SK-N-SH (cell line): Measurements from ENCODE around the gene EPYC. TPM values are rescaled to one million over a fixed set of nuclear protein-coding genes. Genes with fewer than 3 reads are reported as not detected.

Experiments used
- CTCF ChIA-PET: fragments of 300-600, 350-600 bp; formaldehyde crosslinking; extraction: SDS; loops from one replicate; lab custom pipeline; 2021; lab: Yijun Ruan, JAX
- POLR2A ChIA-PET: fragments of 350-600 bp; sonication (Branson Sonifier 250); formaldehyde crosslinking; extraction: SDS; loops from one replicate; lab custom pipeline; 2020; ENCODE audit warnings: antibody characterized with exemption, inconsistent platforms; lab: Yijun Ruan, JAX
- DNase-seq: peaks from one replicate; pipeline ENCODE4 v3.0.0; 2012
- H2AFZ ChIP-seq: fragments of 200-600 bp; sonication (generic); 2 replicates; pipeline ENCODE4 v1.8.1; 2016; ENCODE audit warnings: antibody characterized with exemption, mild to moderate bottlenecking, low read depth
- H3F3A ChIP-seq: fragments of 200-600 bp; sonication (generic); replicated peaks from 2 replicates; pipeline ENCODE3; 2016; ENCODE audit warnings: antibody characterized with exemption, mild to moderate bottlenecking; ENCODE audit not compliant: insufficient read depth
- H3K27ac ChIP-seq, 2 experiments: fragments of 200-500 bp in 1 of 2; fragments of 200-600 bp in 1 of 2; sonication (Bioruptor generic) in 1 of 2; sonication (generic), shearing (Covaris generic) in 1 of 2; 2 replicates each; pipeline versions ENCODE4 v1.5.1 to v1.6.1; 2014 to 2016; ENCODE audit warnings: low read depth in 2 of 2, inconsistent platforms in 1 of 2, low read length in 1 of 2, mild to moderate bottlenecking in 1 of 2, mixed read lengths in 1 of 2
- H3K27me3 ChIP-seq: fragments of 200-600 bp; sonication (generic), shearing (Covaris generic); 2 replicates; pipeline ENCODE4 v1.6.1; 2016; ENCODE audit warnings: mixed run types; ENCODE audit not compliant: insufficient read depth
- H3K36me3 ChIP-seq, 2 experiments: fragments of 200-500 bp in 1 of 2; fragments of 200-600 bp in 1 of 2; sonication (Bioruptor generic) in 1 of 2; sonication (generic) in 1 of 2; replicated peaks in 1 of 2; 2 replicates each; pipeline versions ENCODE3 to v1.5.1; 2014 to 2016; ENCODE audit warnings: low read length in 1 of 2, mild to moderate bottlenecking in 1 of 2; ENCODE audit not compliant: insufficient read depth in 2 of 2, control insufficient read depth in 1 of 2
- H3K4me1 ChIP-seq, 2 experiments: fragments of 200-500 bp in 1 of 2; fragments of 200-600 bp in 1 of 2; sonication (Bioruptor generic) in 1 of 2; sonication (generic), shearing (Covaris generic) in 1 of 2; 2 replicates each; pipeline versions ENCODE4 v1.5.1 to v1.6.1; 2014 to 2016; ENCODE audit warnings: low read depth in 1 of 2, low read length in 1 of 2, mixed run types in 1 of 2; ENCODE audit not compliant: insufficient read depth in 2 of 2, control insufficient read depth in 1 of 2
- H3K4me2 ChIP-seq: fragments of 200-600 bp; sonication (generic), shearing (Covaris generic); 2 replicates; pipeline ENCODE4 v1.6.1; 2017; ENCODE audit warnings: mixed run types
- H3K4me3 ChIP-seq, 2 experiments: fragments of 200-500 bp in 1 of 2; fragments of 200-600 bp in 1 of 2; sonication (Bioruptor generic) in 1 of 2; sonication (generic), shearing (Covaris generic) in 1 of 2; 2 replicates each; pipeline versions ENCODE4 v1.5.1 to v1.8.1; 2014 to 2016; ENCODE audit warnings: low read depth in 2 of 2, inconsistent platforms in 1 of 2, low read length in 1 of 2, mild to moderate bottlenecking in 1 of 2, mixed read lengths in 1 of 2, moderate library complexity in 1 of 2
- H3K79me2 ChIP-seq: fragments of 200-600 bp; sonication (generic); 2 replicates; pipeline ENCODE4 v1.8.1; 2017; ENCODE audit warnings: mild to moderate bottlenecking; ENCODE audit not compliant: insufficient read depth
- H3K9ac ChIP-seq: fragments of 200-600 bp; sonication (generic); 2 replicates; pipeline ENCODE4 v1.6.1; 2017; ENCODE audit warnings: mixed run types
- H3K9me2 ChIP-seq: fragments of 200-600 bp; sonication (generic); 2 replicates; pipeline ENCODE4 v1.6.1; 2017; ENCODE audit warnings: mixed run types
- H3K9me3 ChIP-seq: fragments of 200-600 bp; sonication (generic); 2 replicates; pipeline ENCODE4 v1.6.1; 2017; ENCODE audit warnings: mixed run types, mild to moderate bottlenecking, moderate library complexity
- H4K20me1 ChIP-seq: fragments of 200-600 bp; sonication (generic); 2 replicates; pipeline ENCODE4 v1.6.1; 2017; ENCODE audit warnings: mild to moderate bottlenecking, mixed run types; ENCODE audit not compliant: insufficient read depth
- EP300 ChIP-seq, 2 experiments: IDR thresholded peaks; 2 replicates each; pipeline versions ENCODE4 v1.4.0 to v1.6.1; 2012; ENCODE audit warnings: borderline replicate concordance in 1 of 2, low read depth in 1 of 2, low read length in 1 of 2
- EZH2phosphoT487 ChIP-seq: fragments of 200-600 bp; sonication (generic); IDR thresholded peaks from 2 replicates; pipeline ENCODE4 v1.6.1; 2017; ENCODE audit warnings: low read depth, mixed run types, mild to moderate bottlenecking, antibody characterized with exemption, moderate library complexity, borderline replicate concordance
- FOSL2 ChIP-seq: IDR thresholded peaks from 2 replicates; pipeline ENCODE4 v1.4.0; 2012; ENCODE audit warnings: low read depth, mild to moderate bottlenecking, moderate library complexity, borderline replicate concordance
- FOXM1 ChIP-seq: IDR thresholded peaks from 2 replicates; pipeline ENCODE4 v1.4.0; 2012; ENCODE audit warnings: low read depth, mild to moderate bottlenecking
- GABPA ChIP-seq: IDR thresholded peaks from 2 replicates; pipeline ENCODE4 v1.4.0; 2012; ENCODE audit warnings: low read depth, mild to moderate bottlenecking
- MXI1 ChIP-seq: IDR thresholded peaks from 2 replicates; pipeline ENCODE4 v1.6.1; 2012; ENCODE audit warnings: mild to moderate bottlenecking, low read depth, low read length, improper control_type of control experiment
- RAD21 ChIP-seq: IDR thresholded peaks from 2 replicates; pipeline ENCODE4 v1.6.1; 2012; ENCODE audit warnings: mild to moderate bottlenecking, low read length
- TCF12 ChIP-seq: IDR thresholded peaks from 2 replicates; pipeline ENCODE4 v1.4.0; 2012
- TEAD4 ChIP-seq: IDR thresholded peaks from 2 replicates; pipeline ENCODE4 v1.4.0; 2012; ENCODE audit warnings: mild to moderate bottlenecking, borderline replicate concordance; ENCODE audit not compliant: insufficient read depth
- WGBS: methylation state at CpG from one replicate; pipeline ENCODE4 v1.1.6; 2017; ENCODE audit warnings: low lambda C conversion rate; 5-methylcytosine and 5-hydroxymethylcytosine counted together
- polyA plus RNA-seq, 3 experiments: library from polyadenylated mRNA; depleted of rRNA; stranded (reverse); fragments of >200 nt; gene quantifications; 2 replicates each; pipeline ENCODE4 v1.2.3, GENCODE V29; 2012
- TF ChIP-seq, protein P1 (sequence below): IDR thresholded peaks from 2 replicates; pipeline ENCODE4 v1.4.0; 2012; ENCODE audit warnings: low read depth, borderline replicate concordance
- TF ChIP-seq, protein P2 (sequence below): IDR thresholded peaks from 2 replicates; pipeline ENCODE4 v1.6.1; 2012; ENCODE audit warnings: mild to moderate bottlenecking, low read depth, low read length, moderate library complexity
- TF ChIP-seq, protein P3 (sequence below): fragments of 150-350 bp; IDR thresholded peaks from 2 replicates; pipeline ENCODE4 v1.6.1; 2017; ENCODE audit warnings: antibody characterized with exemption, low read length, low read depth, borderline replicate concordance
- TF ChIP-seq, protein P4 (sequence below): fragments of 150-350 bp; IDR thresholded peaks from 2 replicates; pipeline ENCODE4 v1.6.1; 2016; ENCODE audit warnings: mild to moderate bottlenecking, low read depth, low read length

EPYC gene
- polyA plus RNA-seq, 1 of the 3 experiments (the other 2 are of a cell fraction), result not detected

DNA sequence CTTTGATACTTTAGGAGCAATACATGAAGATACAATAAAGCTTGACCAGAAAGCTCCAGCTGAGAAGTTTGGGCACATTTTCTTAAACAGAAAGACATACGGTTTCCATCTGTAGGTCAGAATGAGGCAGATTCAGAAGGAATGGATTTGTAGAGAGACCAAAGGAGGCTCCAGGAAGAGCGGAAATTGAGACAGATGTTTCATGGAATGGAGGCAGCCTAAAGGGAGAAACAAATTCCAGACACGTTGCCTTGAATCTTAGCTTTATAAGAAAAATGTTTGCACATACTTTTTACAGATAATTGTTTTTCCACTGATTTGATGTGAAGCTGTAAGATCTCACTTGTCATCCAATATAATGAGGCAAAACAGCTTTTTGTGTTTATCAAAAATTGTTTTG, 24.8 kb downstream of the EPYC start:
- Histone ChIP-seq H3K27ac (peak overlapping the region in 1 of 2 experiments; percentile 65; a peak in 1 of 4 replicates), H2AFZ (no peak overlapping the region), H3K9ac (no peak overlapping the region), H3K27me3 (no peaks in the 10 kb centered on the region), H4K20me1 (no peaks in the 10 kb centered on the region), H3K4me3 (no peak overlapping the region), H3K79me2 (no peaks in the 10 kb centered on the region), H3K4me2 (no peak overlapping the region), H3K9me3 (no peaks in the 10 kb centered on the region), H3K4me1 (peaks cover 0 to 2% of the 10 kb centered on the region in 2 experiments; a peak in 2 of 4 replicates), H3K9me2 (no peaks in the 10 kb centered on the region), H3K36me3 (no peaks in the 10 kb centered on the region), H3F3A (no peaks in the 10 kb centered on the region)
- ChIA-PET POLR2A (no interaction called here), CTCF (interaction anchor here (0.8 to 4.3 kb wide), 8 partner anchors 10 to 381 kb away, joined by 3 to 61 read pairs (median 4); no protein-coding TSS in a partner anchor)
- TF ChIP-seq, protein P1, sequence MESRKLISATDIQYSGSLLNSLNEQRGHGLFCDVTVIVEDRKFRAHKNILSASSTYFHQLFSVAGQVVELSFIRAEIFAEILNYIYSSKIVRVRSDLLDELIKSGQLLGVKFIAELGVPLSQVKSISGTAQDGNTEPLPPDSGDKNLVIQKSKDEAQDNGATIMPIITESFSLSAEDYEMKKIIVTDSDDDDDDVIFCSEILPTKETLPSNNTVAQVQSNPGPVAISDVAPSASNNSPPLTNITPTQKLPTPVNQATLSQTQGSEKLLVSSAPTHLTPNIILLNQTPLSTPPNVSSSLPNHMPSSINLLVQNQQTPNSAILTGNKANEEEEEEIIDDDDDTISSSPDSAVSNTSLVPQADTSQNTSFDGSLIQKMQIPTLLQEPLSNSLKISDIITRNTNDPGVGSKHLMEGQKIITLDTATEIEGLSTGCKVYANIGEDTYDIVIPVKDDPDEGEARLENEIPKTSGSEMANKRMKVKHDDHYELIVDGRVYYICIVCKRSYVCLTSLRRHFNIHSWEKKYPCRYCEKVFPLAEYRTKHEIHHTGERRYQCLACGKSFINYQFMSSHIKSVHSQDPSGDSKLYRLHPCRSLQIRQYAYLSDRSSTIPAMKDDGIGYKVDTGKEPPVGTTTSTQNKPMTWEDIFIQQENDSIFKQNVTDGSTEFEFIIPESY, result no peak
- TF ChIP-seq, protein P2, sequence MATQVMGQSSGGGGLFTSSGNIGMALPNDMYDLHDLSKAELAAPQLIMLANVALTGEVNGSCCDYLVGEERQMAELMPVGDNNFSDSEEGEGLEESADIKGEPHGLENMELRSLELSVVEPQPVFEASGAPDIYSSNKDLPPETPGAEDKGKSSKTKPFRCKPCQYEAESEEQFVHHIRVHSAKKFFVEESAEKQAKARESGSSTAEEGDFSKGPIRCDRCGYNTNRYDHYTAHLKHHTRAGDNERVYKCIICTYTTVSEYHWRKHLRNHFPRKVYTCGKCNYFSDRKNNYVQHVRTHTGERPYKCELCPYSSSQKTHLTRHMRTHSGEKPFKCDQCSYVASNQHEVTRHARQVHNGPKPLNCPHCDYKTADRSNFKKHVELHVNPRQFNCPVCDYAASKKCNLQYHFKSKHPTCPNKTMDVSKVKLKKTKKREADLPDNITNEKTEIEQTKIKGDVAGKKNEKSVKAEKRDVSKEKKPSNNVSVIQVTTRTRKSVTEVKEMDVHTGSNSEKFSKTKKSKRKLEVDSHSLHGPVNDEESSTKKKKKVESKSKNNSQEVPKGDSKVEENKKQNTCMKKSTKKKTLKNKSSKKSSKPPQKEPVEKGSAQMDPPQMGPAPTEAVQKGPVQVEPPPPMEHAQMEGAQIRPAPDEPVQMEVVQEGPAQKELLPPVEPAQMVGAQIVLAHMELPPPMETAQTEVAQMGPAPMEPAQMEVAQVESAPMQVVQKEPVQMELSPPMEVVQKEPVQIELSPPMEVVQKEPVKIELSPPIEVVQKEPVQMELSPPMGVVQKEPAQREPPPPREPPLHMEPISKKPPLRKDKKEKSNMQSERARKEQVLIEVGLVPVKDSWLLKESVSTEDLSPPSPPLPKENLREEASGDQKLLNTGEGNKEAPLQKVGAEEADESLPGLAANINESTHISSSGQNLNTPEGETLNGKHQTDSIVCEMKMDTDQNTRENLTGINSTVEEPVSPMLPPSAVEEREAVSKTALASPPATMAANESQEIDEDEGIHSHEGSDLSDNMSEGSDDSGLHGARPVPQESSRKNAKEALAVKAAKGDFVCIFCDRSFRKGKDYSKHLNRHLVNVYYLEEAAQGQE, result no peak
- no peak for TF ChIP-seq EP300 (IDR thresholded peaks at IDR 0.05; ENCODE audit: borderline replicate concordance in 1 of 2, low read depth in 1 of 2, low read length in 1 of 2)
- WGBS, result 73% methylated on average over 3 of the region's 3 CpGs
- no peak for DNase-seq

DNA sequence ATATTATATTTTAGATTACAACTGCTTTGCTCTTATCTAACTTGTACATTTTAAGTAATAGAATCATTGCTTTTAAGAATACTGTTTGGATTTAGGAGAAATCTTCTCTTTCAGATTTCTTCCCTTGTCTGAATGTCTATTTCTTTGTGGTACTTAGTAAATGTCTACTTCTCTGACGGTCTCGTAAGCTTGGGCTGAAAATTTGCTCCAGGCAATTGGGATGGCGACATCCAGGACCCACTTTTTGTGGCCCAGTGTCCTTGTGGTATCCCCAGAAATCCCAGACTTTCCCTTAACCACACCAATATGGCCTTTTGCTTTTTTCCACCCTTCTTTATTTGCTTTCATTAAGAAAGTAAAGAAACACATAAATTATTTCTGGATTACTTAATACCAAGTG, 25.8 kb downstream of the EPYC start:
- TF ChIP-seq, protein P3, sequence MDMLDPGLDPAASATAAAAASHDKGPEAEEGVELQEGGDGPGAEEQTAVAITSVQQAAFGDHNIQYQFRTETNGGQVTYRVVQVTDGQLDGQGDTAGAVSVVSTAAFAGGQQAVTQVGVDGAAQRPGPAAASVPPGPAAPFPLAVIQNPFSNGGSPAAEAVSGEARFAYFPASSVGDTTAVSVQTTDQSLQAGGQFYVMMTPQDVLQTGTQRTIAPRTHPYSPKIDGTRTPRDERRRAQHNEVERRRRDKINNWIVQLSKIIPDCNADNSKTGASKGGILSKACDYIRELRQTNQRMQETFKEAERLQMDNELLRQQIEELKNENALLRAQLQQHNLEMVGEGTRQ, result no peak
- TF ChIP-seq MXI1, result no peak
- no peak for TF ChIP-seq FOSL2
- TF ChIP-seq, protein P1, result no peak
- TF ChIP-seq GABPA, result no peak
- TF ChIP-seq, protein P4, sequence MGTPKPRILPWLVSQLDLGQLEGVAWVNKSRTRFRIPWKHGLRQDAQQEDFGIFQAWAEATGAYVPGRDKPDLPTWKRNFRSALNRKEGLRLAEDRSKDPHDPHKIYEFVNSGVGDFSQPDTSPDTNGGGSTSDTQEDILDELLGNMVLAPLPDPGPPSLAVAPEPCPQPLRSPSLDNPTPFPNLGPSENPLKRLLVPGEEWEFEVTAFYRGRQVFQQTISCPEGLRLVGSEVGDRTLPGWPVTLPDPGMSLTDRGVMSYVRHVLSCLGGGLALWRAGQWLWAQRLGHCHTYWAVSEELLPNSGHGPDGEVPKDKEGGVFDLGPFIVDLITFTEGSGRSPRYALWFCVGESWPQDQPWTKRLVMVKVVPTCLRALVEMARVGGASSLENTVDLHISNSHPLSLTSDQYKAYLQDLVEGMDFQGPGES, result no peak
- TF ChIP-seq EZH2phosphoT487, result no peak
- no peak for TF ChIP-seq RAD21
- no peak for TF ChIP-seq FOXM1
- TF ChIP-seq TEAD4, result no peak
- TF ChIP-seq TCF12, result no peak
- Histone ChIP-seq H3K9ac (no peak overlapping the region), H3K27me3 (no peaks in the 10 kb centered on the region), H3K9me2 (no peaks in the 10 kb centered on the region), H3K4me1 (peaks cover 2% of the 10 kb centered on the region in 2 experiments; a peak in 3 of 4 replicates), H3K27ac (peak overlapping the region in 1 of 2 experiments; percentile 65; a peak in 2 of 4 replicates), H4K20me1 (no peaks in the 10 kb centered on the region), H3K9me3 (no peaks in the 10 kb centered on the region), H3K79me2 (no peaks in the 10 kb centered on the region), H3K4me2 (no peak overlapping the region), H3F3A (peaks cover 2% of the 10 kb centered on the region), H3K36me3 (no peaks in the 10 kb centered on the region), H3K4me3 (no peak overlapping the region), H2AFZ (no peak overlapping the region)
- WGBS, result 73% methylated on average over 3 of the region's 3 CpGs
- POLR2A ChIA-PET, result no interaction called here
- CTCF ChIA-PET, result interaction anchor here (0.6 to 4.3 kb wide), 33 partner anchors 8 to 1800 kb away, joined by 3 to 61 read pairs (median 4); no protein-coding TSS in a partner anchor
- DNase-seq, result no peak
